Measurements from ENCODE around the gene MUC5AC.

- TF ChIP-seq ATF6 (CRISPR knock-in tag; IDR thresholded peaks at IDR 0.05) (no peak), ZNF263 (CRISPR knock-in tag; IDR thresholded peaks at IDR 0.05; ENCODE audit: low read depth) (no peak), CTCF (IDR thresholded peaks at IDR 0.05) (no peak)
These were observed 7.6 kb upstream of the MUC5AC start for GRCh38 chr11:1150116-1150515.
